H1 (cell line): ENCODE results near the gene ARHGAP24. TPM values are rescaled to one million over a fixed set of nuclear protein-coding genes. Genes with fewer than 3 reads are reported as not detected.

Experiments
- CTCF ChIA-PET: fragments of 300-600 bp; sonication (Branson Sonifier 250); formaldehyde crosslinking; loops from one replicate; lab custom pipeline; 2021; ENCODE audit not compliant: partially characterized antibody; lab: Charles Lee
- POLR2A ChIA-PET: fragments of 300-600 bp; sonication (Branson Sonifier 250); formaldehyde crosslinking; loops from one replicate; lab custom pipeline; 2021; ENCODE audit warnings: inconsistent platforms; ENCODE audit not compliant: partially characterized antibody; lab: Charles Lee
- DNase-seq, 2 experiments: peaks; one replicate each; pipeline versions ENCODE4 v3.0.0 to v3.0.0-alpha.2; 2010 to 2022; ENCODE audit warnings: low spot score in 2 of 2, low read depth in 1 of 2, mixed read lengths in 1 of 2
- FAIRE-seq: peaks from 2 replicates; lab custom pipeline; 2011; peaks lifted over from hg19 to GRCh38; lab: Jason Lieb, UNC
- H2AFZ ChIP-seq: 2 replicates; pipeline ENCODE4 v1.8.1; 2012; ENCODE audit warnings: low read length, inconsistent platforms
- H2AK5ac ChIP-seq: 2 replicates; pipeline ENCODE4 v1.6.1; 2013; ENCODE audit warnings: low read depth, low read length
- H2BK120ac ChIP-seq: replicated peaks from 2 replicates; pipeline ENCODE3; 2013; ENCODE audit warnings: low read depth, low read length, inconsistent platforms
- H2BK12ac ChIP-seq: 2 replicates; pipeline ENCODE4 v1.6.1; 2013; ENCODE audit warnings: low read depth, low read length
- H2BK15ac ChIP-seq: 2 replicates; pipeline ENCODE4 v1.6.1; 2013; ENCODE audit warnings: low read length
- H2BK20ac ChIP-seq: 2 replicates; pipeline ENCODE4 v1.6.1; 2013; ENCODE audit warnings: low read length
- H2BK5ac ChIP-seq: 2 replicates; pipeline ENCODE4 v1.6.1; 2013; ENCODE audit warnings: low read depth, low read length
- H3K14ac ChIP-seq: 2 replicates; pipeline ENCODE4 v1.6.1; 2013; ENCODE audit warnings: inconsistent platforms; ENCODE audit not compliant: insufficient read length
- H3K18ac ChIP-seq: 2 replicates; pipeline ENCODE4 v1.6.1; 2013; ENCODE audit warnings: low read length; ENCODE audit errors: extremely low read depth
- H3K23ac ChIP-seq: 2 replicates; pipeline ENCODE4 v1.6.1; 2013; ENCODE audit warnings: inconsistent platforms; ENCODE audit not compliant: insufficient read length
- H3K23me2 ChIP-seq: 2 replicates; pipeline ENCODE4 v1.6.1; 2013; ENCODE audit warnings: low read depth, low read length
- H3K27ac ChIP-seq: 2 replicates; pipeline ENCODE4 v1.6.1; 2011; ENCODE audit warnings: low read depth, low read length, inconsistent platforms
- H3K27me3 ChIP-seq, 4 experiments: replicated peaks in 1 of 4; 1 replicate in 1 of 4; 2 replicates in 3 of 4; pipeline versions ENCODE4 v1.6.1 to v1.8.1; 2011 to 2013; ENCODE audit warnings: low read length in 3 of 4, mild to moderate bottlenecking in 3 of 4, inconsistent platforms in 2 of 4, mixed read lengths in 2 of 4, moderate library complexity in 1 of 4; ENCODE audit not compliant: control insufficient read depth in 3 of 4, insufficient read depth in 3 of 4; ENCODE audit errors: extremely low read depth in 1 of 4
- H3K36me3 ChIP-seq, 4 experiments: 2 replicates each; pipeline versions ENCODE4 v1.6.1 to v1.8.1; 2011 to 2013; ENCODE audit warnings: mild to moderate bottlenecking in 4 of 4, low read length in 3 of 4, moderate library complexity in 2 of 4, control low read depth in 1 of 4, inconsistent platforms in 1 of 4; ENCODE audit not compliant: insufficient read depth in 4 of 4, control insufficient read depth in 2 of 4
- H3K4ac ChIP-seq: replicated peaks from 2 replicates; pipeline ENCODE3; 2013; ENCODE audit warnings: low read length, low read depth, mixed read lengths, inconsistent platforms; ENCODE audit not compliant: insufficient read length
- H3K4me1 ChIP-seq, 4 experiments: replicated peaks in 1 of 4; 1 replicate in 1 of 4; 2 replicates in 3 of 4; pipeline versions ENCODE4 v1.6.1 to v1.8.1; 2011 to 2013; ENCODE audit warnings: low read length in 3 of 4, inconsistent platforms in 2 of 4, mixed read lengths in 1 of 4; ENCODE audit not compliant: insufficient read depth in 4 of 4, control insufficient read depth in 3 of 4
- H3K4me2 ChIP-seq, 2 experiments: 2 replicates each; pipeline versions ENCODE4 v1.6.1 to v1.8.1; 2011 to 2013; ENCODE audit warnings: low read depth in 2 of 2, low read length in 2 of 2, control low read depth in 1 of 2, inconsistent platforms in 1 of 2, mild to moderate bottlenecking in 1 of 2; ENCODE audit not compliant: insufficient read depth in 1 of 2
- H3K4me3 ChIP-seq, 4 experiments: fragments of 200-600, 300-600 bp in 1 of 4; sonication (generic), shearing (Covaris generic), sonication (Bioruptor Twin) in 1 of 4; 2 replicates each; pipeline versions ENCODE4 v1.5.1 to v1.8.1; 2011 to 2016; ENCODE audit warnings: low read length in 4 of 4, low read depth in 3 of 4, control low read depth in 2 of 4, inconsistent platforms in 2 of 4, mild to moderate bottlenecking in 2 of 4, mixed read lengths in 1 of 4, moderate library complexity in 1 of 4; ENCODE audit not compliant: insufficient read depth in 2 of 4; ENCODE audit errors: extremely low read depth in 1 of 4
- H3K56ac ChIP-seq: replicated peaks from 2 replicates; pipeline ENCODE3; 2013; ENCODE audit warnings: low read depth, mild to moderate bottlenecking, mixed read lengths, low read length, inconsistent platforms; ENCODE audit not compliant: insufficient read length
- H3K79me1 ChIP-seq: 2 replicates; pipeline ENCODE4 v1.6.1; 2013; ENCODE audit warnings: low read depth, low read length, control low read depth
- H3K79me2 ChIP-seq, 2 experiments: 2 replicates each; pipeline versions ENCODE4 v1.6.1 to v1.8.1; 2012 to 2013; ENCODE audit warnings: low read length in 2 of 2, mild to moderate bottlenecking in 2 of 2, inconsistent platforms in 1 of 2; ENCODE audit not compliant: insufficient read depth in 2 of 2, control insufficient read depth in 1 of 2
- H3K9ac ChIP-seq, 4 experiments: replicated peaks in 1 of 4; 1 replicate in 1 of 4; 2 replicates in 3 of 4; pipeline versions ENCODE4 v1.6.1 to v1.8.1; 2011 to 2013; ENCODE audit warnings: low read depth in 3 of 4, low read length in 3 of 4, control low read depth in 2 of 4, mild to moderate bottlenecking in 2 of 4, moderate library complexity in 2 of 4, inconsistent platforms in 1 of 4; ENCODE audit errors: extremely low read depth in 1 of 4
- H3K9me3 ChIP-seq, 2 experiments: 2 replicates each; pipeline versions ENCODE4 v1.6.1 to v1.8.1; 2012 to 2013; ENCODE audit warnings: mild to moderate bottlenecking in 2 of 2, moderate library complexity in 2 of 2, control low read depth in 1 of 2, inconsistent platforms in 1 of 2, low read depth in 1 of 2, low read length in 1 of 2, mixed read lengths in 1 of 2; ENCODE audit not compliant: insufficient read depth in 2 of 2
- H4K20me1 ChIP-seq, 2 experiments: replicated peaks in 1 of 2; 2 replicates each; pipeline versions ENCODE3 to v1.8.1; 2011 to 2013; ENCODE audit warnings: inconsistent platforms in 2 of 2, low read length in 2 of 2, mild to moderate bottlenecking in 1 of 2; ENCODE audit not compliant: insufficient read depth in 2 of 2, control insufficient read depth in 1 of 2
- H4K5ac ChIP-seq: 2 replicates; pipeline ENCODE4 v1.6.1; 2013; ENCODE audit warnings: low read length, low read depth, mixed read lengths, inconsistent platforms; ENCODE audit not compliant: insufficient read length
- H4K8ac ChIP-seq: 2 replicates; pipeline ENCODE4 v1.8.0; 2013; ENCODE audit warnings: mild to moderate bottlenecking, moderate library complexity, low read length, inconsistent platforms; ENCODE audit not compliant: insufficient read depth; ENCODE audit errors: extremely low read depth
- H4K91ac ChIP-seq: replicated peaks from 2 replicates; pipeline ENCODE3; 2013; ENCODE audit warnings: low read length, mixed read lengths, inconsistent platforms; ENCODE audit not compliant: insufficient read length
- CTCF ChIP-seq, 3 experiments: IDR thresholded peaks; 1 replicate in 2 of 3; 2 replicates in 1 of 3; pipeline versions ENCODE4 v1.5.1 to v1.6.1; 2011; ENCODE audit warnings: low read length in 3 of 3, mild to moderate bottlenecking in 3 of 3, inconsistent platforms in 2 of 3, low read depth in 1 of 3, moderate library complexity in 1 of 3; ENCODE audit not compliant: insufficient read depth in 1 of 3; ENCODE audit errors: control extremely low read depth in 1 of 3
- GABPA ChIP-seq: IDR thresholded peaks from 2 replicates; pipeline ENCODE4 v1.6.1; 2011; ENCODE audit warnings: mild to moderate bottlenecking, low read length, moderate library complexity, borderline replicate concordance; ENCODE audit not compliant: insufficient read depth
- PHF8 ChIP-seq: fragments of 200-600 bp; sonication (generic); conservative IDR thresholded peaks from 2 replicates; pipeline ENCODE4 v1.7.1; 2012; ENCODE audit warnings: low read depth, mild to moderate bottlenecking, inconsistent platforms, low read length, moderate library complexity
- POU5F1 ChIP-seq: IDR thresholded peaks from 2 replicates; pipeline ENCODE4 v1.6.1; 2011; ENCODE audit warnings: low read depth, mild to moderate bottlenecking, low read length, moderate library complexity
- SP4 ChIP-seq: IDR thresholded peaks from 2 replicates; pipeline ENCODE4 v1.6.1; 2012; ENCODE audit warnings: low read length, inconsistent platforms
- SRF ChIP-seq: IDR thresholded peaks from 2 replicates; pipeline ENCODE4 v1.6.1; 2011; ENCODE audit warnings: mild to moderate bottlenecking, low read depth, low read length, moderate library complexity
- TBP ChIP-seq: IDR thresholded peaks from 2 replicates; pipeline ENCODE4 v1.6.1; 2011; ENCODE audit warnings: low read depth, low read length, improper control_type of control experiment
- WGBS, 2 experiments: shearing (Covaris generic) in 1 of 2; methylation state at CpG; one replicate each; pipeline versions ENCODE4 v1.1.6 to v1.1.7; 2013 to 2015; ENCODE audit warnings: low lambda C conversion rate in 2 of 2, mixed read lengths in 2 of 2, inconsistent platforms in 1 of 2, low coverage in 1 of 2, missing lambda C conversion rate in 1 of 2; ENCODE audit not compliant: insufficient replicate concordance in 2 of 2, insufficient coverage in 1 of 2, insufficient read length in 1 of 2; ENCODE audit errors: extremely low coverage in 1 of 2, missing lambda C conversion rate in 1 of 2; 5-methylcytosine and 5-hydroxymethylcytosine counted together
- polyA plus RNA-seq, 7 experiments: library from polyadenylated mRNA; depleted of rRNA in 3 of 7; stranded (reverse) in 5 of 7; unstranded in 2 of 7; fragments of >200 nt in 5 of 7; fragments of 200-250 nt in 2 of 7; gene quantifications; 1 replicate in 5 of 7; 2 replicates in 1 of 7; 4 replicates in 1 of 7; pipeline versions ENCODE4 v1.2.1 to v1.2.3, GENCODE V29; 2011 to 2013; ENCODE audit warnings: missing spikeins in 2 of 7, mixed read lengths in 2 of 7
- total RNA-seq: library from RNA; stranded (reverse); fragmentation: NEBNext Ultra II Directional; extraction: Animal tissue kit (Norgen Biotek cat#: 25700); gene quantifications from 2 replicates; pipeline ENCODE4 v1.2.1, GENCODE V29; 2021
- TF ChIP-seq, protein P1 (sequence below): IDR thresholded peaks from 2 replicates; pipeline ENCODE4 v1.6.1; 2012; ENCODE audit warnings: low read length, inconsistent platforms

The ARHGAP24 gene
- total and polyA plus RNA-seq, 2 of the 8 experiments (the other 6 are each of a cell fraction or from before 2014, with no cell fraction given): 0.08 to 0.50 TPM

GRCh38 chr4:85886665-85887064, 411.7 kb downstream of the ARHGAP24 start:
- Histone ChIP-seq H3K79me2 (no peaks in the 10 kb centered on the region), H3K56ac (no peak overlapping the region), H3K23me2 (no peaks in the 10 kb centered on the region), H3K4me3 (no peak overlapping the region), H3K18ac (no peak overlapping the region), H3K27ac (no peak overlapping the region), H2AFZ (no peak overlapping the region), H3K4me1 (peaks cover 0 to 4% (median 0%) of the 10 kb centered on the region in 4 experiments; a peak in 1 of 7 replicates), H3K4ac (no peak overlapping the region), H2BK5ac (no peak overlapping the region), H2AK5ac (no peak overlapping the region), H3K14ac (no peak overlapping the region), H3K4me2 (no peak overlapping the region), H2BK120ac (no peak overlapping the region), H4K20me1 (no peaks in the 10 kb centered on the region), H3K23ac (no peak overlapping the region), H4K5ac (no peak overlapping the region), H2BK12ac (no peak overlapping the region), H3K9ac (no peak overlapping the region), H3K9me3 (no peaks in the 10 kb centered on the region), H2BK15ac (no peak overlapping the region), H3K36me3 (no peaks in the 10 kb centered on the region), H4K91ac (no peak overlapping the region), H3K27me3 (no peaks in the 10 kb centered on the region), H2BK20ac (no peak overlapping the region), H4K8ac (no peak overlapping the region), H3K79me1 (no peaks in the 10 kb centered on the region)
- TF ChIP-seq CTCF (IDR thresholded peaks at IDR 0.05; ENCODE audit: control extremely low read depth in 1 of 3, insufficient read depth in 1 of 3, low read depth in 1 of 3, low read length in 3 of 3) (no peak), SRF (no peak), TBP (no peak), SP4 (no peak), POU5F1 (no peak), PHF8 (no peak), GABPA (no peak)
- TF ChIP-seq, protein P1, sequence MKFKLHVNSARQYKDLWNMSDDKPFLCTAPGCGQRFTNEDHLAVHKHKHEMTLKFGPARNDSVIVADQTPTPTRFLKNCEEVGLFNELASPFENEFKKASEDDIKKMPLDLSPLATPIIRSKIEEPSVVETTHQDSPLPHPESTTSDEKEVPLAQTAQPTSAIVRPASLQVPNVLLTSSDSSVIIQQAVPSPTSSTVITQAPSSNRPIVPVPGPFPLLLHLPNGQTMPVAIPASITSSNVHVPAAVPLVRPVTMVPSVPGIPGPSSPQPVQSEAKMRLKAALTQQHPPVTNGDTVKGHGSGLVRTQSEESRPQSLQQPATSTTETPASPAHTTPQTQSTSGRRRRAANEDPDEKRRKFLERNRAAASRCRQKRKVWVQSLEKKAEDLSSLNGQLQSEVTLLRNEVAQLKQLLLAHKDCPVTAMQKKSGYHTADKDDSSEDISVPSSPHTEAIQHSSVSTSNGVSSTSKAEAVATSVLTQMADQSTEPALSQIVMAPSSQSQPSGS: no peak
- 90% methylated on average over 1 of the region's 1 CpG; no CpG with 5 or more reads in 1 of the 2 experiments for WGBS, 2 experiments
- ChIA-PET CTCF (no interaction called here), POLR2A (no interaction called here)
- DNase-seq (no peak), FAIRE-seq (no peak)
